ENCODE data around the gene SLC39A7.

SLC39A7 gene

DNA sequence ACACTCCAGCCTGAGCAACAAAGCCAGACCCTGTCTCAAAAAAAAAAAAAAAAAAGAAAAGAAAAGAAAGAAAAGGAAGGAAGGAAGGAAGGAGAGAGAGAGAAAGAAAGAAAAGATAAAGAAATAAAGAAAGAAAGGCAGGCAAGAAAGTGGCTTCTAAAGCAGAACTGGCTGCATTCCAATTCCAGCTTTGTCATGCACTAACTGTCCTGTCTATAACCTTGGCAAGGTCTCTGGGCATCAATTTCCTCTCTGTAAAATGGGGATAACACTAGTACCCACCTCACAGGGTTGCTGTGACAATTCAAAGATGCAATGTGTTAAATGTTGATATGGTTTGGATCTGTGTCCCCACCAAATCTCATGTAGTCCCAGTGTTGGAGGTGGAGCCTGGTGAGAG, 35.7 kb downstream of the SLC39A7 start:
- H3K9me3 ChIP-seq (ENCODE audit: insufficient read depth, low read length): no peaks in the 10 kb centered on the region
- peaks cover 1% of the 10 kb centered on the region for H3K27me3 ChIP-seq (ENCODE audit: insufficient read depth, insufficient read length)
- H3K9ac ChIP-seq (ENCODE audit: insufficient read length, low read depth): no peak overlapping the region
- TF ChIP-seq SUZ12 (IDR thresholded peaks at IDR 0.05; ENCODE audit: extremely low read depth, insufficient read depth, insufficient read length) (no peak), YY1 (IDR thresholded peaks at IDR 0.05; ENCODE audit: insufficient read depth, insufficient read length) (no peak), ZNF274 (IDR thresholded peaks at IDR 0.05; ENCODE audit: low read depth, low read length) (no peak)
- H3K36me3 ChIP-seq (ENCODE audit: insufficient read depth, insufficient read length, low read length): no peaks in the 10 kb centered on the region
- H3K4me1 ChIP-seq (ENCODE audit: insufficient read depth, insufficient read length): peaks cover 3% of the 10 kb centered on the region
- no peak for DNase-seq (ENCODE audit: low read depth, low spot score)
- H3K4me3 ChIP-seq (ENCODE audit: insufficient read length, low read depth): no peak overlapping the region

DNA sequence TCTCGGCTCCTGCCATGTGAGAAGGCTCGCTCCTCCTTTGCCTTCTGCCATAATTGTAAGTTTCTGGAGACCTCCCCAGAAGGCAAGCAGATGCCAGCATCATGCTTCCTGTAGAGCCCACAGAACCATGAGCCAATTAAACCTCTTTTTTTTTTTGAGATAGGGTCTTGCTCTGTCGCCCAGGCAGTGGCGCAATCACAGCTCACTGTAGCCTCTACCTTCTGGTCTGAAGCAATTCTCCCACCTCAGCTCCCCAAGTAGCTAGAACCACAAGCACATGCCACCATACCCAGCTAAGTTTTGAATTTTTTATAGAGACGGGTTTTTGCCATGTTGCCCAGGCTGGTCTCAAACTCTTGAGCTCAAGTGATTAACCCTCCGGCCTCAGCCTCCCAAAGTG, 36.2 kb downstream of the SLC39A7 start:
- Histone ChIP-seq H3K9me3 (ENCODE audit: insufficient read depth, low read length) (no peaks in the 10 kb centered on the region), H3K9ac (ENCODE audit: insufficient read length, low read depth) (no peak overlapping the region), H3K27me3 (ENCODE audit: insufficient read depth, insufficient read length) (peaks cover 2% of the 10 kb centered on the region), H3K4me1 (ENCODE audit: insufficient read depth, insufficient read length) (peaks cover 3% of the 10 kb centered on the region), H3K4me3 (ENCODE audit: insufficient read length, low read depth) (no peak overlapping the region), H3K36me3 (ENCODE audit: insufficient read depth, insufficient read length, low read length) (no peaks in the 10 kb centered on the region)
- DNase-seq (ENCODE audit: low read depth, low spot score): no peak
- no peak for TF ChIP-seq SUZ12 (IDR thresholded peaks at IDR 0.05; ENCODE audit: extremely low read depth, insufficient read depth, insufficient read length)
- no peak for TF ChIP-seq YY1 (IDR thresholded peaks at IDR 0.05; ENCODE audit: insufficient read depth, insufficient read length)
- TF ChIP-seq ZNF274 (IDR thresholded peaks at IDR 0.05; ENCODE audit: low read depth, low read length): no peak

DNA sequence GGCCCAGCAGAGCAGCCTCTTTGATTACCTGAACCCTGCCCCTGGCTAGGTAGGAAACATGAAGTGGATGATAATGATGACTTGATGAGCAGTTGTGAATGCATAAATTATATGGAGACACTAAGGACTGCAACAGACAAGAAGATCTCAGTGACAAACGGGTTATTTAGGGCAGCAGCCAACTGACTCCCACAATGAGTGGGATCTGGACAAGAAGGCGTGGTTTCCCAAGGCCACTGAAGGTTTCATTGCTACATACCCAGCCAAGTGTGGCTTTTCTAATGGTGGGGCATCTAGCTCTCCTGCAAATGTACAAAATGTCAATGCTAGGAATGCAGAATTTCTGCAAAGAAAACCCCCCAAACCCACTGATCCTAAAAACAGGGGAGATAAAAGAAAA, 37.1 kb downstream of the SLC39A7 start:
- Histone ChIP-seq H3K9me3 (ENCODE audit: insufficient read depth, low read length) (no peaks in the 10 kb centered on the region), H3K4me1 (ENCODE audit: insufficient read depth, insufficient read length) (peaks cover 3% of the 10 kb centered on the region), H3K4me3 (ENCODE audit: insufficient read length, low read depth) (no peak overlapping the region), H3K9ac (ENCODE audit: insufficient read length, low read depth) (no peak overlapping the region), H3K36me3 (ENCODE audit: insufficient read depth, insufficient read length, low read length) (no peaks in the 10 kb centered on the region), H3K27me3 (ENCODE audit: insufficient read depth, insufficient read length) (peaks cover 4% of the 10 kb centered on the region)
- DNase-seq (ENCODE audit: low read depth, low spot score): no peak
- no peak for TF ChIP-seq YY1 (IDR thresholded peaks at IDR 0.05; ENCODE audit: insufficient read depth, insufficient read length)
- no peak for TF ChIP-seq ZNF274 (IDR thresholded peaks at IDR 0.05; ENCODE audit: low read depth, low read length)
- no peak for TF ChIP-seq SUZ12 (IDR thresholded peaks at IDR 0.05; ENCODE audit: extremely low read depth, insufficient read depth, insufficient read length)

DNA sequence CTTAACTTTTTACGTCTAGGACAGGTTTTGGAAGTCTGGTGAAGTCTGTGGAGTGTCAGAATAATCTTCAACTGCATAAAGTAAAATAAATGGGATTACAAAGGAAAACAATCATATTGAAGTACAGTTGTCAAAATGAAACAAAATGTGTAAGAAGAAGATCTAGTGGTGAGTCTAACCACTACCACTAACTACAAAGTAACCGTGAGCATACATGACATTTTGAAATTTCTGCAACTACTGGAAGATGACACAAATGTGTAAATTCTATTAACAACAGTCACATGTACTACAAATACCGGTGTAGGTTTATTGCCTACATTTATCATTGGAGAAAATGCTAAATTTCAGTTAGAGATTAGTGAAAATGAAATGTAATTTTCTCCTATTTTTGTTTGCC, 41.3 kb downstream of the SLC39A7 start:
- H3K9me3 ChIP-seq (ENCODE audit: insufficient read depth, low read length): no peaks in the 10 kb centered on the region
- no peak overlapping the region for H3K9ac ChIP-seq (ENCODE audit: insufficient read length, low read depth)
- no peak overlapping the region for H3K4me3 ChIP-seq (ENCODE audit: insufficient read length, low read depth)
- H3K36me3 ChIP-seq (ENCODE audit: insufficient read depth, insufficient read length, low read length): no peaks in the 10 kb centered on the region
- H3K4me1 ChIP-seq (ENCODE audit: insufficient read depth, insufficient read length): no peaks in the 10 kb centered on the region
- no peak for DNase-seq (ENCODE audit: low read depth, low spot score)
- TF ChIP-seq ZNF274 (IDR thresholded peaks at IDR 0.05; ENCODE audit: low read depth, low read length) (no peak), YY1 (IDR thresholded peaks at IDR 0.05; ENCODE audit: insufficient read depth, insufficient read length) (no peak), SUZ12 (IDR thresholded peaks at IDR 0.05; ENCODE audit: extremely low read depth, insufficient read depth, insufficient read length) (no peak)
- peaks cover 14% of the 10 kb centered on the region for H3K27me3 ChIP-seq (ENCODE audit: insufficient read depth, insufficient read length)

DNA sequence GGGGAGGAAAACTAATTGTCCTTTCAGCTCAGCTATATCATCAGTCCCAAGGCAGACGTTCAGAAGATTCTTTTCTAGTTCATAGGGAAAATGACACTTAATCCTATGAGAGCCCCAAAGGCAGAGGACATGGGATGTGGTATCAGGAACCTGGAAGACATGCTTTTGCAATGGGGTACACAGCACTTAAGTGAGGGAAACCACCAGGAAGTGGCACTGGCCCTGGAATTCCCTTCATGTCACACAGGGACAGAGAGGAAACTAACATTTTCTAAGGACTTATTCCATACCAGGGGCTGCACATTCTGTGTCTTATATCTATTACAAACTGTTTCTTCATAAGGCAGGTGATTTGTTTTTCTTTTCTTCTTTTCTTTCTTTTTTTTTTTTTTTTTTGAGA, 42.8 kb downstream of the SLC39A7 start:
- no peak overlapping the region for H3K4me3 ChIP-seq (ENCODE audit: insufficient read length, low read depth)
- TF ChIP-seq ZNF274 (IDR thresholded peaks at IDR 0.05; ENCODE audit: low read depth, low read length) (no peak), SUZ12 (IDR thresholded peaks at IDR 0.05; ENCODE audit: extremely low read depth, insufficient read depth, insufficient read length) (no peak), YY1 (IDR thresholded peaks at IDR 0.05; ENCODE audit: insufficient read depth, insufficient read length) (no peak)
- no peak for DNase-seq (ENCODE audit: low read depth, low spot score)
- H3K9ac ChIP-seq (ENCODE audit: insufficient read length, low read depth): no peak overlapping the region
- no peaks in the 10 kb centered on the region for H3K4me1 ChIP-seq (ENCODE audit: insufficient read depth, insufficient read length)
- no peaks in the 10 kb centered on the region for H3K9me3 ChIP-seq (ENCODE audit: insufficient read depth, low read length)
- peaks cover 21% of the 10 kb centered on the region for H3K27me3 ChIP-seq (ENCODE audit: insufficient read depth, insufficient read length)
- H3K36me3 ChIP-seq (ENCODE audit: insufficient read depth, insufficient read length, low read length): no peaks in the 10 kb centered on the region

DNA sequence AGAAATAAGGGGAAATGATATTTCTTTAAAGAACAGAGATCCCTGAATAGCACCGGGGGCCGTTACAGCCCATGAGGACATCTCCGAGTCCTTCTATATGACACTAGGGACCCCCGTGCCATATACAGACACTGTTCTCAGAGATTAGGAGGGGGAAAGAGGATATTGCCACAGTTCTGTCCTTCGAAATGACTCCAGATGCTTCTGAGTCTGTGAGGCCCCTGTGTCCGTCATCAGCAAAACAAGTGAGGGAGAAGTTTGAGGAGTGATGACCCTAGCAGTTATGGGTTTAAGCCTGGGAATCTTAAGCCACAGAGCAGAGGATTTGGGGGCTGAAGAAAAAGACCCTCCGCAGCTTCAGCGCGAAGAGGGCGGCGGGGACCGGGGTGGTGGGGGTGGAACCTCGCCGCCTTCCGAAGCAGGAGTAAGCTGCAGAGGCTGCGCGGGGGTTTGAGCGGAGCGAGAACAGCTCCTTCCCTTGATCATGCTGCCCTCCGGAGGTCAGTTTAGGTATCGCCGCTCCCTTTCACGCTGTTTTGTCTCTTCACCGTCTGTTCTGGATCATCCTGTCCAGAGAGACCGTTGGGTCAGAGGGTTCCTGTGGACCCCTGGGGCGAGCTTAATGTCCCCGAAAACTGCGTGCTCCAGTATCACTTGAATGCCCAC, 47.4 kb downstream of the SLC39A7 start:
- peaks cover 16% of the 10 kb centered on the region for H3K36me3 ChIP-seq (ENCODE audit: insufficient read depth, insufficient read length, low read length)
- H3K4me1 ChIP-seq (ENCODE audit: insufficient read depth, insufficient read length): peaks cover 3% of the 10 kb centered on the region
- peak overlapping the region; percentile 37 for H3K4me3 ChIP-seq (ENCODE audit: insufficient read length, low read depth)
- H3K9me3 ChIP-seq (ENCODE audit: insufficient read depth, low read length): no peaks in the 10 kb centered on the region
- H3K9ac ChIP-seq (ENCODE audit: insufficient read length, low read depth): peak overlapping the region; percentile 63
- peak; percentile 71 for DNase-seq (ENCODE audit: low read depth, low spot score)
- H3K27me3 ChIP-seq (ENCODE audit: insufficient read depth, insufficient read length): peaks cover 18% of the 10 kb centered on the region
- TF ChIP-seq SUZ12 (IDR thresholded peaks at IDR 0.05; ENCODE audit: extremely low read depth, insufficient read depth, insufficient read length) (no peak), YY1 (IDR thresholded peaks at IDR 0.05; ENCODE audit: insufficient read depth, insufficient read length) (no peak), ZNF274 (IDR thresholded peaks at IDR 0.05; ENCODE audit: low read depth, low read length) (no peak)

DNA sequence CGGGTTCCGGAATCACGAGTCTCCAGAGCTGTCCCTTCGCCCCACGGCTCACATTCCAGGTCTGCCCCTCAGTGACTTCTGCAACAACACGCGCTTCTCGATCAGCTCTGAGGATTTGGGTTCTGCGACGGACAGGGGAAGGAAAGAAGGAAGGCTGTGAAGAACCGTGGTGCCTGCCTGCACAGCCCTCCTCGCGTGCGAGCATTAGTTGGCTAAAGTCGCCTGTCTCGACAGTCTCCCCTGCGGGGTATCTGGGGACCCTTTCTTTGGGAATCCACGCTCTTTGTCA, 47.9 kb downstream of the SLC39A7 start:
- peaks cover 18% of the 10 kb centered on the region for H3K27me3 ChIP-seq (ENCODE audit: insufficient read depth, insufficient read length)
- peaks cover 16% of the 10 kb centered on the region for H3K36me3 ChIP-seq (ENCODE audit: insufficient read depth, insufficient read length, low read length)
- no peaks in the 10 kb centered on the region for H3K9me3 ChIP-seq (ENCODE audit: insufficient read depth, low read length)
- H3K4me1 ChIP-seq (ENCODE audit: insufficient read depth, insufficient read length): peaks cover 3% of the 10 kb centered on the region
- H3K4me3 ChIP-seq (ENCODE audit: insufficient read length, low read depth): peak overlapping the region; percentile 37
- DNase-seq (ENCODE audit: low read depth, low spot score): no peak
- H3K9ac ChIP-seq (ENCODE audit: insufficient read length, low read depth): peak overlapping the region; percentile 63
- TF ChIP-seq SUZ12 (IDR thresholded peaks at IDR 0.05; ENCODE audit: extremely low read depth, insufficient read depth, insufficient read length) (no peak), ZNF274 (IDR thresholded peaks at IDR 0.05; ENCODE audit: low read depth, low read length) (no peak), YY1 (IDR thresholded peaks at IDR 0.05; ENCODE audit: insufficient read depth, insufficient read length) (no peak)

Measured in NT2/D1 (cell line).